Testis (tissue), 2 donors: ENCODE data around the gene TNNT2.

ENCODE experiments used
- POLR2A ChIP-seq: fragments of 450-650 bp; IDR thresholded peaks from one replicate; pipeline ENCODE4 v1.6.1; 2017; ENCODE audit warnings: antibody characterized with exemption, mild to moderate bottlenecking, moderate library complexity
- TF ChIP-seq, protein P1 (sequence below), 3 experiments: fragments of 450-650 bp in 2 of 3; fragments of 200-600 bp in 1 of 3; sonication (generic) in 1 of 3; IDR thresholded peaks; one replicate each; pipeline ENCODE4 v1.5.1; 2016 to 2019; ENCODE audit warnings: antibody characterized with exemption in 3 of 3, mild to moderate bottlenecking in 2 of 3, moderate library complexity in 1 of 3

DNA sequence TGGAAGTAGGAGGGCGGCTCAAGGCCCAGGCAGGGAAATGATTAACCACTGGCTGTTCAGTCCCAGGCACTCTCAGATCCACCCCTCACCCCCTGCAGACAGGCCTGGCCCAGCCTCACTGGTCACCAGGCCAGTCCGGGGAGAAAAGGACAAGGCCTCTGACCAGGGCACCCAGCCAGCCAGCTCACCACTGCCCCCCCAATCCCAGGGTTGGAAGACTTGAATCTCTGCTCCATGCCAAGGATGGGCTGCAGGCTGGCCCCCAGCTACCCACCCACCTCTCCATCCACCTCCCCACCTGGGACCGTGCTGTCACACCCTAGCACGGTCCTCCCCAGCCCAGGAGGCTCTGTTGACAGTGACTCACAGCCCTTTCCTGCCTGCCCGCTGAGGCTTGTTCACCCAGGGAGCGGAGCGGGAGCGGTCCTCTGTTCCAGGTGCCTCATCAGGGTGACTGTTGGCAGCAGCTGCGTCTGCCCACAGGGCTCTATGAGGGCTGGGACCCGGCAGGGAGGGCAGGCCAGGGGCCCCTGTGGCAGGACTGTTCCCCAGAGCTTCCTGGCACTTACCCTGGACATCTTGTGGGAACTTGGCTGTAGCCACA, 19.5 kb upstream of the TNNT2 start:
- TF ChIP-seq POLR2A, result no peak
- TF ChIP-seq, protein P1, sequence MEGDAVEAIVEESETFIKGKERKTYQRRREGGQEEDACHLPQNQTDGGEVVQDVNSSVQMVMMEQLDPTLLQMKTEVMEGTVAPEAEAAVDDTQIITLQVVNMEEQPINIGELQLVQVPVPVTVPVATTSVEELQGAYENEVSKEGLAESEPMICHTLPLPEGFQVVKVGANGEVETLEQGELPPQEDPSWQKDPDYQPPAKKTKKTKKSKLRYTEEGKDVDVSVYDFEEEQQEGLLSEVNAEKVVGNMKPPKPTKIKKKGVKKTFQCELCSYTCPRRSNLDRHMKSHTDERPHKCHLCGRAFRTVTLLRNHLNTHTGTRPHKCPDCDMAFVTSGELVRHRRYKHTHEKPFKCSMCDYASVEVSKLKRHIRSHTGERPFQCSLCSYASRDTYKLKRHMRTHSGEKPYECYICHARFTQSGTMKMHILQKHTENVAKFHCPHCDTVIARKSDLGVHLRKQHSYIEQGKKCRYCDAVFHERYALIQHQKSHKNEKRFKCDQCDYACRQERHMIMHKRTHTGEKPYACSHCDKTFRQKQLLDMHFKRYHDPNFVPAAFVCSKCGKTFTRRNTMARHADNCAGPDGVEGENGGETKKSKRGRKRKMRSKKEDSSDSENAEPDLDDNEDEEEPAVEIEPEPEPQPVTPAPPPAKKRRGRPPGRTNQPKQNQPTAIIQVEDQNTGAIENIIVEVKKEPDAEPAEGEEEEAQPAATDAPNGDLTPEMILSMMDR (IDR thresholded peaks at IDR 0.05), result no peak
